TTC549 (cell line): ENCODE data around the gene SCARB1.
"Not testable (repeated sequence)": the region's sequence is repeated elsewhere in the genome, so short reads cannot be mapped to it uniquely, and the experiment has no call there.

ENCODE experiments used
- FAIRE-seq: peaks from 2 replicates; lab custom pipeline; 2012; peaks lifted over from hg19 to GRCh38; lab: Jason Lieb, UNC

The SCARB1 gene, protein sequence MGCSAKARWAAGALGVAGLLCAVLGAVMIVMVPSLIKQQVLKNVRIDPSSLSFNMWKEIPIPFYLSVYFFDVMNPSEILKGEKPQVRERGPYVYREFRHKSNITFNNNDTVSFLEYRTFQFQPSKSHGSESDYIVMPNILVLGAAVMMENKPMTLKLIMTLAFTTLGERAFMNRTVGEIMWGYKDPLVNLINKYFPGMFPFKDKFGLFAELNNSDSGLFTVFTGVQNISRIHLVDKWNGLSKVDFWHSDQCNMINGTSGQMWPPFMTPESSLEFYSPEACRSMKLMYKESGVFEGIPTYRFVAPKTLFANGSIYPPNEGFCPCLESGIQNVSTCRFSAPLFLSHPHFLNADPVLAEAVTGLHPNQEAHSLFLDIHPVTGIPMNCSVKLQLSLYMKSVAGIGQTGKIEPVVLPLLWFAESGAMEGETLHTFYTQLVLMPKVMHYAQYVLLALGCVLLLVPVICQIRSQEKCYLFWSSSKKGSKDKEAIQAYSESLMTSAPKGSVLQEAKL

DNA sequence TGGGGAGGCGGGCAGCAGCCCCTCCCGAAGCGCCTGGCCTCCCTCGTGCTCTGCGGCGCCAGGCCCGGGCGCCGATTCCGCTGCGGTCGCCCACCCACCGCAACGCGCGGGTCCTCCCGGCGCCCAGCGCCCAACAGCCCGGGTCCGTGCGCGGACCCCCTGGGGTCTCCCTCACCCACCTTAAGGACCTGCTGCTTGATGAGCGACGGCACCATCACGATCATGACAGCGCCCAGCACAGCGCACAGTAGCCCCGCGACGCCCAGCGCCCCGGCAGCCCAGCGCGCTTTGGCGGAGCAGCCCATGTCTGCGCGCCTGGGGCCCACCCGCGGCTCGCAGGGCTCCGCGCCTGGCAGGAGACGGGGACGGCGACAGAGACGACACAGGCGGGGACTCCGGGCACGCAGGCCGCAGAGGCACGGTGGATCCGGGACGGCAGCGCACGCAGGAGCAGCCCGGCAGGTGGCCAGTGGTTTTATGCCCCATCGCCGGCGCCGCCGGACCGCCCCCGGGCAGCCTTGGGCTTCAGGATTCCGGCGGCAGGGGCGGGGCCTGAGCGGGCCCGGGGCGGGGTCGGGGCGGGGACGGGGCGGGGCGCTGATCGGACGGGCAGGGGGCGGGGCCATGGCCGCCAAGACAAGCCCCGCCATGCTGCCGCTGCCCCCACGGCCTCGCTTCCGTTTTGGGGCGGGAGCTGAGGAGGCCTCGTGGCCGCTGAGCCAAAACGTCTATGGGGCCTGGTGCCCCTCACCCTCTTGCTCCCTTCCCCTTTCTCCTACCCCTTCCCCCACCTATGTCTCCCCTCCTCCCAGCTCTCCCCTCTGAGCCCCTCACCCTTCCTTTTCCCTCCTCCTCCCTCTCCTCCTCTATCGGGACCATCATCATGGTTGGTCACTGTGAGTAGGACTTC is at the start of gene SCARB1:
SCARB1 (minus strand) TSS at position 449 of the 910 bp plus-strand sequence; CDS start at position 305, 144 bp downstream.
- FAIRE-seq, result no peak

DNA sequence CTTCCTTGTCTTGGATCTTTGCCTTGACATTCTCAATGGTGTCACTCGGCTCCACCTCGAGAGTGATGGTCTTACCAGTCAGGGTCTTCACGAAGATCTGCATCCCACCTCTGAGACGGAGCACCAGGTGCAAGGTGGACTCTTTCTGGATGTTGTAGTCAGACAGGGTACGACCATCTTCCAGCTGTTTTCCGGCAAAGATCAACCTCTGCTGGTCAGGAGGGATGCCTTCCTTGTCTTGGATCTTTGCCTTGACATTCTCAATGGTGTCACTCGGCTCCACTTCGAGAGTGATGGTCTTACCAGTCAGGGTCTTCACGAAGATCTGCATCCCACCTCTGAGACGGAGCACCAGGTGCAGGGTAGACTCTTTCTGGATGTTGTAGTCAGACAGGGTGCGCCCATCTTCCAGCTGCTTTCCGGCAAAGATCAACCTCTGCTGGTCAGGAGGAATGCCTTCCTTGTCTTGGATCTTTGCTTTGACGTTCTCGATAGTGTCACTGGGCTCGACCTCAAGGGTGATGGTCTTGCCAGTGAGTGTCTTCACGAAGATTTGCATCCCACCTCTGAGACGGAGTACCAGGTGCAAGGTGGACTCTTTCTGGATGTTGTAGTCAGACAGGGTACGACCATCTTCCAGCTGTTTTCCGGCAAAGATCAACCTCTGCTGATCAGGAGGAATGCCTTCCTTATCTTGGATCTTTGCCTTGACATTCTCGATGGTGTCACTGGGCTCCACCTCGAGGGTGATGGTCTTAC is 49.0 kb upstream of the SCARB1 start:
- not testable (repeated sequence) for FAIRE-seq

DNA sequence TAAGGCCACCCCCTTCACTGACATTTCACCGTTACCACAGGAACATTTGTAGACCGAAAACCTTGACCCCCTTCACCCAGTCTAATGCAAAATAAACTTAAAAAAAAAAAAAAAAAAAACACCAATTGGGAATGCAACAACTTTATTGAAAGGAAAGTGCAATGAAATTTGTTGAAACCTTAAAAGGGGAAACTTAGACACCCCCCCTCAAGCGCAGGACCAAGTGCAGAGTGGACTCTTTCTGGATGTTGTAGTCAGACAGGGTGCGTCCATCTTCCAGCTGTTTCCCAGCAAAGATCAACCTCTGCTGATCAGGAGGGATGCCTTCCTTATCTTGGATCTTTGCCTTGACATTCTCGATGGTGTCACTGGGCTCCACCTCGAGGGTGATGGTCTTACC is 47.9 kb upstream of the SCARB1 start:
- FAIRE-seq, result not testable (repeated sequence)

DNA sequence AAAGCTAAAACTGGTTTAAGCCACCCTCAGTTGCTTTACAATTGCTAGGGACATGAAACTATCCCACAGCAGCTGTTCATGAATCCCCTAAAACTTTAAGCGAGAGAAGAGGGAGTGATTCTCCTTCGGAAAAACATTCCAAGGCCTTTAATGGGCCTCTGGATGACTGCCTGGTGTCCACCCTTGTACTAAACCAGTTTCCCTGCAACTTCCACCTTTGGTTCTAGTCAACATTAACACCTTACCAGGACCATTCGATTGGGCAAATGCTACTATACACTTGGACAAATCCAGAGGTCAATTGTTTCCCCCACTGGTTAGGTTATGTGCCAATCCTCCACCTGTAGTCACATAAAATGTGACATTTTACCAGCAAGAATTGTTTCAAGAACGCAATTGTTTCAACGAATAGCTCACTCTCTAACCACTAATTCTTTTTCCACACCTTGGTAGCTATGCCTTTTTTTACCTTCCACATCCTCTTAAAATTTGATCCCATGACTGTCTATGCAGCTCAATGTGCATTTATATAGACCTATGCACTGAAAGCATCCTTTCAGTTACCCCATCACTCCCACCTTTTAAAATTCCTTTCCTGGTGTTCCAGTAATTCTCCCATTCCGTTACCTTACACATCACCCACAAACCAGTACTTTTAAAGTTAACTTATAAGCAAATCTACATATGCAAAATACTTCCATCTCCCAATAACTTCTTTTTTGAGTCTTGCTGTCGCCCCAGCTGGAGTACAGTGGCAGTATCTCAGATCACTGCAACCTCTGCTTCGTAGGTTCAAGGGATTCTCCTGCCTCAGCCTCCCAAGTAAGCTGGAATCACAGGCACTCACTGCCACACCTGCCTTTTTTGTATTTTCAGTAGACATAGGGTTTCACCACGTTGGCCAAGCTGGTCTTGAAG is 47.2 kb upstream of the SCARB1 start:
- FAIRE-seq, result no peak

DNA sequence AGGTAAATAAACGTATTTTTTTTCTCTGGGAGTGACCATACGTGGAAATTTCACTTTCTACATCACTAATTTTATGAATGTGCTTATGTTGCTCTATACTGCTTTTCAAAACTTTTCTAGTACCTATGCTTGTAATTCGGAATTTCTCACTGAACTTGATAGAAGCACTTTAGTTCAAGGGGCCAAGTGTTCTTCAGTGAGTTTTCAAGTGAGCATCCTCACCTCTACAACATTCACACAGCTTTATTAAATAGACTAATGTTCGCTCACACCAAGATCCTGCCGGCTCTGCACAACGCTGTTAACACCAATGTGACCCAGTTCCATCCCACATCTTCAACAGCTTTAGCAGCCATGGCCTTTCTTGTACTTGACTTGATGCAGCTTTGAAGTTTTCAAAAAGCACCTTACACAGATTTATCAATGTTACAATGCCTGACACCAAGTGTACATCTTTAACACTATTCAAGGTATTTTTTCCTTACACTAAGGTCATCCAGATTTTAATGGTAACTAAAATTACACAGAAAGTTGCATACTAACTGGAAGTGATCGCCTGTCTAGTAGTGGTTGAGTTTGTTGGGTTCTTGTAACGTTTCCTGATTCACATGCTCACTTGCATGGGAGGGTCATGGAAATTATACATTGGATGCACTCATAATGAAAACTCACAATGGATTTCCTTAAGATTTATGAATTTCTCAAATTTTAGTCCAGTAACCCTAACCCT is 46.3 kb upstream of the SCARB1 start:
- no peak for FAIRE-seq

DNA sequence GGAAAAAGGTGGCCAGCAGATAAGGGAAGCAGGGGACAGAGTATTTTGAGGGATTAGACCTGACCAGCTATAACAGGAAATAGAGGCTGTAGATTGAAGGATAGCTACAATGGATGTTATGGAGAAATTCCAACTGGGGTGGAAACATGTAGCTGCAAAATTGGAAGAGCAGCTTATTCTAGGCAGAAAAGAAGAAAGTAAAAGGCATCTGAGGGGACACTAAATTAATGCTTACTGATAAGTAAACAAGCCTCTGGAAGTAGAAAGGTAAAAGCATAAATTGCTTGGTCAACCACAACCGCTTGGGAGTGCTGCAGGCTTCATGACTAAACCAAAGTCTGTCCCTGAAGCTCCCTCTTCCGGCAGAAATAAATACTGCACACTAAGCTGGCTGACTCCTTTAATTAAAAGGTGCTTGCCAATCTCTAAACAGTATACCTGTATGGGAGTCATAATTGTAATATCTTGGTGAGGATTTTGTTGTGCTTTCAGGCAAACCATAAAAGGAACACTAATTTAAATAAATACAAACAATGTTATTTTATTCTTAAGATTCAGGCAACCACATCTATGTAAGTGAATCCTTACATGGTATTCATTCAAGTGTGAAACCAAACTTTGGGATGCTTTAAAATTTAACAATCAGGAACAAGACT is 43.1 kb upstream of the SCARB1 start:
- peak; percentile 9 for FAIRE-seq

DNA sequence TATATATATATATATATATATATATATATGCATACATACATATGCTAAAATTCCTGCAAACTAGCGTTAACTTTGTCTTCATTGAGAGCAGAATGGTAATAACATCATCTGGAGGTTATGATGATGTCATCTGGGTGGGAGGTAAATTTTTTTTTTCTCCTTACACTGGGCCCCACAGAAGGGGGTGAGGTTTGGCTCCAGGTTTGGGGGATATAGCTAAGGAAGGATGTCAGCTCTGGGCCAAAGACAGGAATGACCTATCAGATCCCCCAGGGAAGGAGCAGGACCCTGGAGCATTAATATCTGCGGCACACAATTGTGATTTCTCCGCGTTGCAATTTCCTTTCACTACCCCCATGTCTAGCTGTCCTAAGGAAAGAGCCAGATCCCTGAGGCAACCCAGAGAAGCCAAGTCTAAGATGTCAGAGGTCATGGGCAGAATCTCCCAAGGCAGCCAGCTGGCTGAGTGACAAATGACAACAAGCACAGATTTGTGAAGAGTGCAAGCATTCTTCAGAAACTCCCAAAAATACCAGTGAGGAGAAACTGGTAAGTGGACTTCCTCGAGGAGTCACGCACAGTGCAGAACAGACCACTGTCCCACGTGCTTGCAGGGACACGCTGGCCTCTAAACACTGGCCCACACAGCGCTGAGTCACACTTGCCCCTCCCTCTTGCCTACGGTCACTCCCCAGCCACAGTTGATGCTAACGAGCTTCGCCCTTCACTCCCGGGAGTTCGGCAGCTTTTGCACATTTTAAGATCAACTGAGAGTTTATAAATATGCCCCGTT is 40.8 kb upstream of the SCARB1 start:
- no peak for FAIRE-seq

DNA sequence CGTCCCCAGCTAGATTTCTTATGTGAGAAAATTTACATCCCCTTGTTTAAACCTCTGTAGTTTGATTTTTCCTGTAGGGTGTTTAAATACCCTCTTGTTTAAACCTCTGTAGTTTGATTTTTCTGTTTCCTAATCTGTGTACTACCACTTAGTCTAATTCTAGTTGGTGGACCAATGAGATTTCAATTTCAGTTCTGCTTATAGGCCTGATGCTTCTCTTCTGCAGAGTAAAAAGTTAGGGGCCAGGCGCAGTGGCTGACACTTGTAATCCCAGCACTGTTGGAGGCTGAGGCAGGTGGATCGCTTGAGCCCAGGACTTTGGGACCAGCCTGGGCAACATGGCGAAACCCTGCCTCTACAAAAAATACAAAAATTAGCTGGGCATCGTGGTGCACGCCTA is 39.3 kb upstream of the SCARB1 start:
- FAIRE-seq, result no peak

DNA sequence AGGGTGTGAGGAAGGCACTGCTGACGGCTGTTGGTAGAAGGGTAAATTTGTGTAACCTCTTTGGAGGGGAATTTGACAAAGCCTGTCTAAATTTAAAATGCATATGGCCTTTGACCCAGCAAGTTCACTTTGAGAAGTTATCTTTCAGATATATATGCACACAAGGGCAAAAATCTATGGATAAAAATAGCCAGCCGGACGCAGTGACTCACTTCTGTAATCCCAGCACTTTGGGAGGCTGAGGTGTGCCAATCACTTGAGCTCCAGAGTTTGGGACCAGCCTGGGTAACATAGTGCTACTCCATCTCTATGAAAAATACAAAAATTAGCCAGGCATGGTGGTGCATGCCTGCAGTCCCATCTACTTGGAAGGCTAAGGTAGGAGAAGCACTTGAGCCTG is 37.3 kb upstream of the SCARB1 start:
- FAIRE-seq, result no peak

DNA sequence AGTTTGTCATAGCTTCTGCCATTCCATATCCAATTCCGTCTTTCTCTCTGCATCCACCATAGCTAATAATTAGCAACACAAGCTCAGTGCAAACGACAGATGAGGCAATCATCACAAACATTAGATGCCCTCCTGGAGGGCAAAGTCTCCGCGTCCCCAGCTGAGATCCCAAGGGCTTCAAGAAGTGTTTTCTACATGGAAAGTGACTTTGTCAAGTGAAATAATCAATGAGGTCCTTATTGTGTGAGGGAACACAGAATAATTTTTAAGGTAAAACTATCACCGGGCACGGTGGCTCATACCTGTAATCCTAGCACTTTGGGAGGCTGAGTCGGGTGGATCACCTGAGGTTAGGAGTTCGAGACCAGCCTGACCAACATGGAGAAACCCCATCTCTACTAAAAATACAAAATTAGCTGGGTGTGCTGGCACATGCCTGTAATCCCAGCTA is 36.7 kb upstream of the SCARB1 start:
- not testable (repeated sequence) for FAIRE-seq

DNA sequence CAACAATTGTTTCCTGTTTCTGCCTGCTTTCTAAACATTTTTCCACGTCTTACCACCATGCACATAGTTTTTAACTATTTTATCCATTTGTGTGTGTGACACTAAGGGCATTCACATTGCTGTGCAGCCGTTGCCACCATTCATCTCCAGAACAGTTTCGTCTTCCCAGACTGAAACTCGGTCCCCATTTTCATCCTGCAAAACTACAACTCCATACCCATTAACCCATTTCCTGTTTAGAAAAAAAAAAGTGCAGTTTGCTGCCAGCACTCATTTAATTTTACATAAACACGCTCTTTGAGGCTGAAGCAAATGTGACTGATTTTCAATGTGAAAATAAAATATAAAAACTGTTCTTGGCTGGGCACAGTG is 35.2 kb upstream of the SCARB1 start:
- FAIRE-seq, result no peak

DNA sequence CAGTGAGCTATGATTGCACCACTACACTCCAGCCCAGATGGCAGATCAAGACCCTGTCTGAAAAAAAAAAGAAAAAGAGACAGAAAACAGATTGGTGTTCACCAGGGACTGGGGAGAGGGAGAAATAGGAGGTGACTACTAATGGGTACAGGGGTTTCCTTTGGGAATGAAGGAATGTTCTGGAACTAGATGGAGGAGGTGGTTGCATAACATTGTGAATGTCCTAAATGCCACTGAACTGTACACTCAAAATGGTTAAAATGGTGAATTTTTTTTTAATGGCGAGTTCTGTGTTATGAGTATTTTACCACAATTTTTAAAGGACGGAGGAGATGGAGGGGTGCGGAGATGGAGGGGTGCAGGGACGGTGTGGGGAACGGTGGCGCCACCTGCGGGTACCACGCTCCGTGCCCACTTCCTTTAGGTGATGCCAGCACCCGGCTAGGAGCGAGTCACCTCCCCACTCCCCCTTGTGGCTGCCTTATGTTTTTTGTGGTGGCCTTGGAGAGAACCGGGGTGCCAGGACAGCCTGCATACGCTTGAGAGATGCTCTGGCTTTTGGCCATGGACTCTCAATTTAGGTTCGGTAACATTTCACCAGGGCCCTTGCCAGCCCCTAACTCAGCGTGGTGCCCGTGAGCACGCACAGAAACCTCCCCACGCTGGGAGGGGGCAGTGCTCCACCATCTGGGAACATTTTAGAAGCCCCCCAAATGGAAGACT is 34.7 kb upstream of the SCARB1 start:
- no peak for FAIRE-seq

DNA sequence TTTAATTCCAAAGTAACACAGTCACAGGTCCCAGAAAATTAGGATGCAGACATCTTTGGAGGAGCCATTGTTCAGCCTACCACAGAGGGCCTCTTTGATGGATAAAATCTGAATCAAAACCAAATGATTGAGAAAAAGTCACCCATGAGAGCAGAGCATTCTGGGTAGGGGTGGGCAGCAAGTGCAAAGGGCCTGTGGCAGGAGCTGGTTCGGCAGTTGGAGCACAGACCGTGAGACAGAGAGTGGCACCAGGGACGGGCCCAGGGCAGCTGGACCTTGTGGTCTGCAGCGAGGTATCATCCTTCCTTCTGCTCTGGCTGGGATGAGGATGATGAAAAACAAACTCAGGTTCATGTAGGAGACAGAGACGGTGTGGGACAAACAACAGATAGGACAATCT is 32.8 kb upstream of the SCARB1 start:
- no peak for FAIRE-seq

DNA sequence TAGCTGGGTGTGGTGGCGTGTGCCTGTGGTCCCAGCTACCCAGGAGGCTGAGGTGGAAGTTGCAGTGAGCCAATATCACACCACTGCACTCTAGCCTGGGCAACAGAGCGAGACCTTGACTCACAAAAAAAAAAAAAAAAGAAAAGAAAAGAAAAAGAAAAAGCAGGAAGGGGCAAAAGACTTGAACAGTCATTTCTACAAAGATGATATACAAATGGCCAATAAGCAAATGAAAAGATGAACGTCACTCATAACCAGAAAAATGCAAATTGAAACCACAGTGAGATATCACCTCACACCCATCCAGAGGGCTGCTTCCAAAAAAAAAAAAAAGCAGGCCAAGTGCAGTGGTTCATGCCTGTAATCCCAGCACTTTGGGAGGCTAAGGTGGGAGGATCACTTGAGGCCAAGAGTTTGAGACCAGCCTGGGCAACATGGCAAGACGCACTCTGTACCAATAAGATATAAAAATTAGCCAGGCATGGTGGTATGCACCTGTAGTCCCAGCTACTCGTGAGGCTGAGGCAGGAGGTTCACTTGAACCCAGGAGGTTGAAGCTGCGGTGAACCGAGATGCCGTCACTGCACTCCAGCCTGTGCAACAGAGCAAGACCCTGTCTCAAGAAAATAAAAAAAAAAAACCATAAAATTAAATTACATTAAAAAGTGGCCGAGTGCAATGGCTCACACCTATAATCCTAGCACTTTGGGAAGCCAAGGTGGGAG is 30.3 kb upstream of the SCARB1 start:
- FAIRE-seq, result no peak

DNA sequence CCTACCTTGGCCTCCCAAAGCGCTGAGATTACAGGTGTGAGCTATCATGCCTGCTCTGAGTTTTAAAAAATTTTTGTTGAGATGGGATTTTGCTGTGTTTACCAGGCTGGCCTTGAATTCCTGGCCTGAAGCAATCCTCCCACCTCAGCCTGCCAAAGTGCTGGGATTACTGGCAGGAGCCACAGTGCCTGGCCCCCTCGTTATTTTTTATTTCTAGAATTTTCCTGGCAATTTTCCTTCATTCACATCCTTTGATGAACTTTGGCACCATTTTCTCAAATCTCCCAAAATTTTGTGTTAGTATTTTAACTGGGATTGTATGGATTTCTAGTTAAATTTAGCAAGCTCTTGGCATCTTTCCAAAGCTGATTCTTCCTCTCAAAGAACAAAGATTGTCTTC is 24.6 kb upstream of the SCARB1 start:
- no peak for FAIRE-seq

DNA sequence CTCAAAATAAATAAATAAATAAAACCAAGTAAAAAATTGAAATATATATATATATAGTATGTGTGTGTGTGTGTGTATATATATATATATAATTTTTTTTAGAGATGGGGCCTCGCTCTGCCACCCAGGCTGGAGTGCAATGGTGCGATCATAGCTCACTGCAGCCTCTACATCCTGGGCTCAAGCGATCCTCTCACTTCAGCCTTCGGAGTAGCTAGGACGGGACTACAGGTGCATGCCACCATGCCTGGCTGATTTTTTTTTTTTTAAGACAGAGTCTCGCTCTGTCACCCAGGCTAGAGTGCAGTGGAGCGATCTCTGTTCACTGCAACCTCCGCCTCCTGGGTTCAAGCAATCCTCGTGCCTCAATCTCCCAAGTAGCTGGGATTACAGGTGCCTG is 24.1 kb upstream of the SCARB1 start:
- FAIRE-seq, result not testable (repeated sequence)

DNA sequence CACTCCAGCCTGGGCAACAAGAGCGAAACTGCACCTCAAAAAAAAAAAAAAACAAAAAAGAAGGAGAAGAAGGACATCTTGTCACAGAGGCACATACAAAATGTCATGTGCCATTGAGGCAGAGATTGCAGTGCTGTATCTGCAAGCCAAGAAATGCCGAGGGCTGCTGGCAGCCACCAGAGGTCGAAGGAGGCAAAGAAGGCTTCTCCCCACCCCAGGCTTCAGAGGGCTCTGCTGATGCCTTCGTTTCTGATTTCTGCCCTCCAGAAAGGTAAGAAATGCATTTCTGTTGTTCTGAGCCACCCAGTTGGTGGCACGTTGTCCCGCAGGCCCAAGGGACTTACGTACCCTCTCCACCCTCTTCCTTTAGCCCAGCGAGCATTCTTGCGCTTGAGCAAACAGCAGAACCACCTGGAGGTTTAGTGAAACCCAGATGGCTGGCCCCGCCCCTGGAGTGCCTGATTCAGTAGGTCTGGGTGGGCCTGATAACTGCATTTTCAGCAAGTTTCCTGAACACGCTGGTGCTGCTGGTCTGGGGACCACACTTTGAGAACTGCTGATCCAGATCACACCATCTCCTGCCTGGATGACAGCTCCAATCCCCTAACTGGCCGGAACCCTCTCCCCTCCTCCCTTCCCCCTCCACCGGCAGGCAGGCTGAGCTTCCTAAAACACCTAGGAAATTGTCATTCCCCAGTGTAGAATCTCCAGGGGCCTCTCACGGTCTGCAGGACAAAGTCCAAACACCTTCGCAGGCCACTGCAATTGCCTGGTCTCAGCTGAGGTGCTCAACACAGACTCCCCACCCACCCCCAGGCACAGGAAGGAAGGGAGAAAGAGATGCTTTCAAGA is 21.1 kb upstream of the SCARB1 start:
- FAIRE-seq, result no peak
